HG02642 (cell line): ENCODE data around the gene ATN1.
A peak's percentile ranks its signal among the peaks of the same experiment; 100 is the strongest.
"Not testable (repeated sequence)": the region's sequence is repeated elsewhere in the genome, so short reads cannot be mapped to it uniquely, and the experiment has no call there.

Source experiments
- ATAC-seq: cut with Tn5 transposase; IDR thresholded peaks from one replicate; pipeline ENCODE4 v1.9.1; 2021; ENCODE audit warnings: mild to moderate bottlenecking; ENCODE audit not compliant: unreplicated experiment, poor library complexity

The ATN1 gene, protein sequence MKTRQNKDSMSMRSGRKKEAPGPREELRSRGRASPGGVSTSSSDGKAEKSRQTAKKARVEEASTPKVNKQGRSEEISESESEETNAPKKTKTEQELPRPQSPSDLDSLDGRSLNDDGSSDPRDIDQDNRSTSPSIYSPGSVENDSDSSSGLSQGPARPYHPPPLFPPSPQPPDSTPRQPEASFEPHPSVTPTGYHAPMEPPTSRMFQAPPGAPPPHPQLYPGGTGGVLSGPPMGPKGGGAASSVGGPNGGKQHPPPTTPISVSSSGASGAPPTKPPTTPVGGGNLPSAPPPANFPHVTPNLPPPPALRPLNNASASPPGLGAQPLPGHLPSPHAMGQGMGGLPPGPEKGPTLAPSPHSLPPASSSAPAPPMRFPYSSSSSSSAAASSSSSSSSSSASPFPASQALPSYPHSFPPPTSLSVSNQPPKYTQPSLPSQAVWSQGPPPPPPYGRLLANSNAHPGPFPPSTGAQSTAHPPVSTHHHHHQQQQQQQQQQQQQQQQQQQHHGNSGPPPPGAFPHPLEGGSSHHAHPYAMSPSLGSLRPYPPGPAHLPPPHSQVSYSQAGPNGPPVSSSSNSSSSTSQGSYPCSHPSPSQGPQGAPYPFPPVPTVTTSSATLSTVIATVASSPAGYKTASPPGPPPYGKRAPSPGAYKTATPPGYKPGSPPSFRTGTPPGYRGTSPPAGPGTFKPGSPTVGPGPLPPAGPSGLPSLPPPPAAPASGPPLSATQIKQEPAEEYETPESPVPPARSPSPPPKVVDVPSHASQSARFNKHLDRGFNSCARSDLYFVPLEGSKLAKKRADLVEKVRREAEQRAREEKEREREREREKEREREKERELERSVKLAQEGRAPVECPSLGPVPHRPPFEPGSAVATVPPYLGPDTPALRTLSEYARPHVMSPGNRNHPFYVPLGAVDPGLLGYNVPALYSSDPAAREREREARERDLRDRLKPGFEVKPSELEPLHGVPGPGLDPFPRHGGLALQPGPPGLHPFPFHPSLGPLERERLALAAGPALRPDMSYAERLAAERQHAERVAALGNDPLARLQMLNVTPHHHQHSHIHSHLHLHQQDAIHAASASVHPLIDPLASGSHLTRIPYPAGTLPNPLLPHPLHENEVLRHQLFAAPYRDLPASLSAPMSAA (N-terminal part only)

DNA sequence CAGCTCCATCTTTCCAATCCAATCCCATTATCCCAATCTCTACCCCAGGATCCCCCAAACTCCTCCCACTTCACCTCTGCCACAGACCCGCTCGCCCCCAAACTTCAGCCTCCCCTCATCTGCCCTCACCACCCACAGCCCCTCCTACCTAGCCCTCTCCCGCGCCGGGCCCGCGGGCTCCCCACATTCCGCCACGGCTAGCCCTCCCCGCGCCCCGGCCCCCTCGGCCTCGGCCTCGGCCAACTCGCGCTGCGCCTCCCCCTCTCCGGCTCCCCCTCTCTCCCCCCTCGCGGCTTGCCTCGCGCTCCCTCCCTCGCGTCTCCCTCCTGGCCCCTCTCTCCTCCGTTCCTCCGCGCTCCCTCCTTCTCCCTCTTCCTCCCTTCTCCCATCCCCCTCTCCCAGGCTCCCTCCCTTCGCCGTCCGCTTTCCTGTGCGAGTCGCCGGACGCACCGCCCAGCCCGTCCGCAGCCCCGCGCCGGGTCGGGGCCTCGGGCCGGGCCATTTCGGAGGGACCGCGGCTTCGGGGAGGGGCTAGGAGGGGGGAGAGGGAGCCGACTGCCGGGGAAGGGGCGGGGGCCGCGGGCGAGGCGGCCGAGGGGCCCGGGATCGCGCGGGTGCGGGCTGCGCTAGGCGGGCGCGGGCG, at the start of gene ATN1:
Gene ATN1, plus strand, starts transcription at position 581 of the 643 bp plus-strand sequence. CDS start 6,043 bp downstream, outside the sequence.
- ATAC-seq, result no peak

DNA sequence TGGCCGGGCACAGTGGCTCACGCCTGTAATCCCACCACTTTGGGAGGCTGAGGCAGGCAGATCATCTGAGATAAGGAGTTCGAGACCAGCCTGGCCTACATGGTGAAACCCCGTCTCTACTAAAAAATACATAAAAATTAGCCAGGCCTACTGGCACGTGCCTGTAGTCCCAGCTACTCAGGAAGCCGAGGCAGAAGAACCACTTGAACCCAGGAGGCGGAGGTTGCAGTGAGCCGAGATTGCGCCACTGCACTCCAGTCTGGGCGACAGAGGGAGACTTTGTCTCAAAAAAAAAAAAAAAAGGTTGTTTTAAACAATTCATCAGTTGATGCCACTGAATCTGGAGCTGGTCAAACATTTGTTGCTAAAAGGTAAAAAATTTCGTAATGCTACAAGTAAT, 47.9 kb upstream of the ATN1 start:
- ATAC-seq, result not testable (repeated sequence)

GRCh38 chr12:6883252-6883651, 44.5 kb upstream of the ATN1 start:
- no peak for ATAC-seq

GRCh38 chr12:6883683-6884082, 44.1 kb upstream of the ATN1 start:
- no peak for ATAC-seq

- ATAC-seq, result no peak
Measured at GRCh38 chr12:6884539-6884938, 43.2 kb upstream of the ATN1 start.

DNA sequence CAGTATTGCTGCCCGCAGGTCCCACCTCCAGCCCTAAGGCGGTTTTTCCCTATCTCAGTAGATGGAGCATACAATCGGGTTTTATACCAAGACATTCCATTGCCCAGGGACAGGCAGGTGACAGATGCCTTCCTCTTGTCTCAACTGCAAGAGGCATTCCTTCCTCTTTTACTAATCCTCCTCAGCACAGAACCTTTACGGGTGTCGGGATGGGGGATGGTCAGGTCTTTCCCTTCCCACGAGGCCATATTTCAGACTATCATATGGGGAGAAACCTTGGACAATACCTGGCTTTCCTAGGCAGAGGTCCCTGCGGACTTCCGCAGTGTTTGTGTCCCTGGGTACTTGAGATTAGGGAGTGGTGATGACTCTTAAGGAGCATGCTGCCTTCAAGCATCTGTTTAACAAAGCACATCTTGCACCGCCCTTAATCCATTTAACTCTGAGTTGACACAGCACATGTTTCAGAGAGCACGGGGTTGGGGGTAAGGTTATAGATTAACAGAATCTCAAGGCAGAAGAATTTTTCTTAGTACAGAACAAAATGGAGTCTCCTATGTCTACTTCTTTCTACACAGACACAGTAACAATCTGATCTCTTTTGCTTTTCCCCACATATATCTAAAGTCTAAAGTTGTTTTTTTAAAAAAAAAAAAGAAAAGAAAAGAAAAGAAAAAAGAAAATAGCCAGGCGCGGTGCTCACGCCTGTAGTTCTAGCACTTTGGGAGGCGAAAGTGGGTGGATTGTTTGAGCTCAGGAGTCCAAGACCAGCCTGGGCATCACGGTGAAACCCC, 41.4 kb upstream of the ATN1 start:
- not testable (repeated sequence) for ATAC-seq

DNA sequence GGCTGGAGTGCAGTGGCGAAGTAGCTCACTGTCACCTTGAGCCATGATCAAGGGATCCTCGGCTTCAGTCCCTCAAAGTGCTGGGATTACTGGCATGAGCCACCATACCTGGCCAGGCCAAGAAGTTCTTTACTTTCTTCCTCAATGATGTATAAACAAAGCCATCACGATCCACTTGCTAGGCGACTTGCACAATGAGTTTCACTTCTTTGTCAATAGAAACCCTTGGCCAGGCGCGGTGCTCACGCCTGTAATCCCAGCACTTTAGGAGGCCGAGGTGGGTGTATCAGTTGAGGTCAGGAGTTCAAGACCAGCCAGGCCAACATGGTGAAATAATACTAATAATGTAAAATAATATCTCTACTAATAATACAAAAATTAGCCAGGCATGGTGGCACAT, 40.3 kb upstream of the ATN1 start:
- ATAC-seq, result no peak

DNA sequence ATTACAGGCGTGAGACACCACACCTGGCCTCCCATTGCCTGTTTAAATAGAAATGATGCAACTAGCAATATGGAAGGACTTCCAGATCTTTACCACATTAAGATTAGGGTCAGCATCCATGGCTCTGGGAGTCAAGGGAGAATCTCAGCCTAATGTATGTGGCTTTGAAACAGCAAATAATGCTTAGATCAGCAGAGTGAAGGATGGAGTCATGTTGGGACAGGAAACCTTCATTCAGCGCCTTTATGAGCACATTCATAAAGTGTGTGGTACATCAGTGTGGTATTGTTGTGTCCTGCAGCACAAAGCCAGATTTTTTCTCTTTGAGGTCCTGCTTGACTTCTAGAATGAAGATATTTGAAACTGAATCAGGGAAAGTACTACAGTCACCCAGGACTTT, 39.4 kb upstream of the ATN1 start:
- no peak for ATAC-seq

DNA sequence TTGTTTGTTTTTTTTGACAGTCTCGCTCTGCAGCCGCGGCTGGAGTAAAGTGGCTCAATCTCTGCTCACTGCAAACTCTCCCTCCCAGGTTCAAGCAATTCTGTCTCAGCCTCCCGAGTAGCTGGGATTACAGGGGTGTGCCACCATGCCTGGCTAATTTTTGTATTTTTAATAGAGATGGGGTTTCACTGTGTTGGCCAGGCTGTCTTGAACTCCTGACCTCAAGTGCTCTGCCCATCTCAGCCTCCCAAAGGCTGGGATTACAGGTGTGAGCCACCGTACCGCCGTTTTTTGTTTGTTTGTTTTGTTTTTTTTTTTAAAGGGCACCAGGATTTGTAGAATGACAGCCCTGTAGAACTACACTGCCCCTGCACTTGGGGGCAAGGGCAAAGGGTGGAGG, 39.0 kb upstream of the ATN1 start:
- ATAC-seq, result not testable (repeated sequence)

DNA sequence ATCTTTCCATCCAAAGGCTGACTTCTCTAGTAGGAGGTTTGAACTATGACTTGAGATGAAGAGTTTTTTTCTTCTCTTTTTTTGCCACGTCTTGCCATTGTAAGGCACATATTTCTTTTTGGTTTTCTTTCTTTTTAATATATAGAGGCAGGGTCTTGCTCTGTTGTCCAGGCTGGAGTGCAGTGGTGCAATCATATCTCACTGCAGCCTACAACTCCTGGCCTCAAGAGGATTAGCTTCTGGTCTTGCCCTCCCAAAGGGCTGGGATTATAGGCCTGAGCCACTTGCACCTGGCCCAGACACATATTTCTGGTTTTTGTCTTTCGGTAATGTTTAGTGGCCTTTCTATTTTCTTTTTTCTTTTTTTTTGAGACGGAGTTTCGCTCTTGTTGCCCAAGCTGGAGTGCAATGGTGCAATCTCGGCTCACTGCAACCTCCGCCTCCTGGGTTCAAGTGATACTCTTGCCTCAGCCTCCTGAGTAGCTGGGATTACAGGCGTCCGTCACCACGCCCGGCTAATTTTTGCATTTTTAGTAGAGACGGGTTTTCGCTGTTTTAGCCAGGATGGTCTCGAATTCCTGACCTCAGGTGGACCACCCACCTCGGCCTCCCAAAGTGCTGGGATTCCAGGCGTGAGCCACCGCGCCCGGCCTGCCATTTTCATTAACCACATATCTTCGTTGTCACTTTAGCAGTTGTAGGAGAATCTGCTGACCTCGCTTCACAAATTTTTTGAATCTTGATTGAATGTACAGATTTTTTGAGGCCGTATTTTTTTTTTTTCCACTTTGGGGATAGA, 37.8 kb upstream of the ATN1 start:
- not testable (repeated sequence) for ATAC-seq

- ATAC-seq, result peak; percentile 97
Measured at GRCh38 chr12:6890789-6891645, 36.7 kb upstream of the ATN1 start.

DNA sequence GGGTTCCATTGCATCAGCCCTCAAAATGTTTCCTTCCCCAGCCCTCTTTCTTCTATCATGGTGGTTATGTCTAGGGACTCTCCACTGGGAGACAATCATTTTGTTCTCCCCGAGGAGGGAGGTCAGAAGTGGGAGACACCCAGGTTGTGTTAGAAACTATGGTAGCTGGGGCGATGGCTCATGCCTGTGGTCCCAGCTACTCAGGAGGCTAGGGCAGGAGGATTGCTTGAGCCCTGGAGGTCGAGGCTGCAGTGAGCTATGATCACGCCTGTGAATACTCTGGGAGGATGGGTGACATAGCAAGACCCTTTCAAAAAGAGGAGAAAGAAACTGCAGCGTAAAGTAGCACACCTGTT, 36.1 kb upstream of the ATN1 start:
- ATAC-seq, result peak; percentile 2

DNA sequence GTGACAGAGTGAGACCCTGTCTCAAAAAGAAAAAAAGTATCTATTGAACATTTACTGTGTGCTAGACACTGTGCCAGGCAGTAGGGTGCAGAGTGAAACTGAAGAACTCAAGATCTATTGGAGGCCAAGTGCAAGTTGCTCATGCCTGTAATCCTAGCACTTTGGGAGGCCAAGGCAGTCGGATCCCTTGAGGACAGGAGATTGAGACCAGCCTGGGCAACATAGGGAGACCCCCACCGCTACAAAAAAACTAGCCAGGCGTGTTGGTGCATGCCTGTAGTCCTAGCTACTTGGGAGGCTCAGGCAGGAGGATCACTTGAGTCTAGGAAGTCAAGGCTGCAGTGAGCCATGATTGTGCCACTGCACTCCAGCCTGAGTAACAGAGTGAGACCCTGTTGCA, 35.1 kb upstream of the ATN1 start:
- ATAC-seq, result not testable (repeated sequence)

GRCh38 chr12:6894321-6894720, 33.4 kb upstream of the ATN1 start:
- no peak for ATAC-seq

DNA sequence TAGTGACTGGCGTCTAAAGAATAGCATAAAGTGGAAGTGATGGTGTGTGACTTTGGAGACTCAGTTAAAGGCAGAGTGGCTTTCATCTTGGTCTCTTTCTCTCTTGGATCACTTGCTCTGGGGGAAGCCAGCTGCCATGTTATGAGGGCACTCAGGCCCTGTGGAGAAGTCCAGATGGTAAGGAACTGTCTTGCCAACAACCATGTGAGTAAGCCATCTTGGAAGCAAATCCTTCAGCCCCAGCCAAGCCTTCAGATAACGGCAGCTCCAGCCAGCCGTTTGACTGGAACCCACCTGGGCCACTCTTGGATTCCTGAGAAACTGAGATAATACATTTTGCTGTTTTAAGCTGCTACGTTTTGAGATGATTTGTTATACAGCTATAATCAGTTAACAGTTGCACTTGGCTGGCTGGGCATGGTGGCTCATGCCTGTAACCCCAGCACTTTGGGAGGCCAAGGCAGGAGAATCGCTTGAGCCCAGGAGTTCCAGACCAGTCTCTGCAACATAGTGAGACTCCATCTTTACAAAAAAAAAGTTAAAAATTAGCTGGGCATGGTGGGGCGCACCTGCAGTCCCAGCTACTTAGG, 30.8 kb upstream of the ATN1 start:
- no peak for ATAC-seq

DNA sequence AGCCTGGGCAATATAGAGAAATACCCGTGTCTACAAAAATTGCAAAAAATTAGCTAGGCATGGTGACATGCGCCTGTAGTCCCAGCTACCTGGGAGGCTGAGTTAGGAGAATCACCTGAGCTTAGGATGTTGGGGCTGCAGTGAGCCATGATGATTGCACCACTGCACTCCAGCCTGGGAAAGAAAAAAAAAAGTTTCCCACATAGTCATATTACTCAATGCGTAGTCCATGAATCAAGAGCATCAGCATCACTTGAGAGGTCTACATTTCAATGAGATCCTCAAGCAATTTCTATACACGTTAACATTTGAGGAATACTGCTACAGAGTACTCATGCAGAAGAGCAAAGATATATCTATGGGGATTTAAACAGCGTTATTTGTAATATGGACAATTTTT, 28.3 kb upstream of the ATN1 start:
- no peak for ATAC-seq

- no peak for ATAC-seq
Measured at GRCh38 chr12:6899837-6900519, 27.8 kb upstream of the ATN1 start.
